MG63 (cell line): ENCODE measurements around the gene ST3GAL3. TPM values are rescaled to one million over a fixed set of nuclear protein-coding genes. Genes with fewer than 3 reads are reported as not detected.

Experiments used
- DNase-seq: peaks from one replicate; pipeline ENCODE4 v3.0.0-alpha.2; 2020
- H3K27me3 ChIP-seq: fragments of 250-450 bp; sonication (Bioruptor Pico); 2 replicates; pipeline ENCODE4 v1.5.1; 2020; ENCODE audit warnings: mild to moderate bottlenecking, moderate library complexity
- H3K36me3 ChIP-seq: fragments of 250-450 bp; sonication (Bioruptor Pico); 2 replicates; pipeline ENCODE4 v1.5.1; 2020; ENCODE audit warnings: mild to moderate bottlenecking, moderate library complexity
- H3K4me3 ChIP-seq: fragments of 250-450 bp; sonication (Bioruptor Pico); 2 replicates; pipeline ENCODE4 v1.5.1; 2020; ENCODE audit warnings: mild to moderate bottlenecking, moderate library complexity
- H3K9me3 ChIP-seq: fragments of 250-450 bp; sonication (Bioruptor Pico); 2 replicates; pipeline ENCODE4 v1.5.1; 2020; ENCODE audit warnings: mild to moderate bottlenecking, moderate library complexity
- total RNA-seq: library from RNA; depleted of rRNA; stranded (reverse); fragments of >200 nt; shearing (Covaris generic); gene quantifications from 2 replicates; pipeline ENCODE4 v1.2.3, GENCODE V29; 2014; ENCODE audit warnings: low replicate concordance

The ST3GAL3 gene
- total RNA-seq, 1 experiment from 2014 or later, result 9.2 TPM

DNA sequence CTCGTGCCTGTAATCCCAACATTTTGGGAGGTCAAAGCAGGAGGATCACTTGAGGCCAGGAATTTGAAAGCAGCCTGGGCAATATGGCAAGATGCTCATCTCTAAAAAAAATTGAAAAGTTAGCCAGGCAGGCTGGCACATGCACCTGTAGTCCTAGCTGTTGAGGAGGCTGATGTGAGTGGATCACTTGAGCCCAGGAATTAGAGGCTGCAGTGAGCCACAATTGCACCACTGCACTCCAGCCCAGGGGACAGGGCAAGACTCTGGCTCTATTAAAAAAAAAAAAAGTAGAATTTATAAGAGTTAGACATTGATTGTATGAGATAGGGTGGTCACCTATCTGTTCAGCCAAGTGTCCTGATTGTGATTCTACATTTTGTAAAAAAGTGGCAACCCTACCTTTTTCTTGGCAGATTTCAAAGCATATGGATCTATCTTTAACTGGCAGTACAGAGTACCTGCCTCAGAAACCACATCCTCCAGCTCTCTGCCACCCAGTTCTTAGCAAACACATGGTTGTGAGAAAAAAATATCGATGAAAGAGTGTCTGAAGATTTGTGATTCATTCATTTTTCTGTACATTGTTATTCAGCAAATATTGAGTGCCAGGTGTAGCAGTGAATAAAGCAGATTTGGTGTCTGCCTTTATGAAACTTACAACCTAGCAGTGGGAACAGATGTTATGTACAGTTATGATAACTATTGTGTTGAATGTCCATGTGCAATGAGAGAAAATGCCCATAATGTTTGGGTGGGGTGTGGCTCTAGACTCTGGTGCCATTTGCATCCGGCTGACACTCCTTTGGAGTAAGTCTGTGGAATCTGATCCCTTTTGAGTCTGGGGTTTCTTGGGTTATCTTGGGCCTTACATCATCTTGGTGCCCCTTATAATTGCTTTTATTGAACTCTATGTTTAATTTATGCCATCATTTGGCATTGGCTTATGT, 82.5 kb downstream of the ST3GAL3 start:
- no peaks in the 10 kb centered on the region for H3K9me3 ChIP-seq
- peaks cover 2% of the 10 kb centered on the region; the same call in 1 of the 2 replicates for H3K36me3 ChIP-seq
- no peak for DNase-seq
- H3K4me3 ChIP-seq, result no peak overlapping the region
- no peaks in the 10 kb centered on the region for H3K27me3 ChIP-seq

DNA sequence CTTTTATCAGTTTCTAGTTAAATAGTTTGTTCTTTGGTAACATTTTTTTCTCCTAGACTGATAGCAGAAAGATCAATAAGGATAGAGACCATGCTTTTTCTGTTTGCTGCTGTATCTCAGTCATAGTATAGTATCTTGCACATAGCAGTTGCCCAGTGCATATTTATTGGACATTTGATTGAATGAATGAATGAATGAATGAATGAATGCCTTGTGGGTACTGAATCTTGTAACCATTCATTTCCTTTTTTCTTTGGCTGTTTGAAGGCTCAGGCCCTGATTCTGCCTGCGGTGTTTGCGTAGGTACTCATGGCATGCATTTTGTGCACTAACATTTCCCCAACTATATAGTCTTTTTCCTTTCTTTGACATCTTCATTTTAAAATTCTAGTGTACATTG, 83.9 kb downstream of the ST3GAL3 start:
- no peak for DNase-seq
- Histone ChIP-seq H3K36me3 (peaks cover 2% of the 10 kb centered on the region; the same call in 1 of the 2 replicates), H3K4me3 (no peak overlapping the region), H3K9me3 (no peaks in the 10 kb centered on the region), H3K27me3 (no peaks in the 10 kb centered on the region)

DNA sequence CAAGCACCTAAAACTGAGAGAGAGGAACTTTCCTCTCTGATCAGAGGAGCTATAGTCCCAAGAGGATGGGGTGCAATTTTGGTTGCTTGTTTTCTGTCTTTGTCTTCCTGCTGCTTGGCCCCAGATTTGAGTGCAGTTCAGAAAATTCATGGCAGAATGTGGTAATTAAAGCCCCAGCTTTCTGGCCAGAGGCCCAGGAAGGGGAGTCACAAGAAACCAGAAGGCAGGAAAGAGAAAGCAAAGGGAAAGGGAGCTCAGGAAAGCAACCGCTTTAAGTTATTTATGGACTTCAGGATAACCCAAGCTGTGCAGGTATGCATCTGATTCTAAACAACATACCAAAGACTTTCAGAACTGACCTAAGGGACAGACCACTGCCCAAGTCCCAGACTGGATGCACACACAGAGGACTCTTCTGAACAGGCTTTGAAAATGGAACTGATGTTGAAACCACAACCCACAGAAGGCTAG, 88.8 kb downstream of the ST3GAL3 start:
- no peaks in the 10 kb centered on the region for H3K9me3 ChIP-seq
- peaks cover 5% of the 10 kb centered on the region; the same call in 1 of the 2 replicates for H3K36me3 ChIP-seq
- H3K27me3 ChIP-seq, result no peaks in the 10 kb centered on the region
- H3K4me3 ChIP-seq, result no peak overlapping the region
- peak; percentile 38 for DNase-seq

DNA sequence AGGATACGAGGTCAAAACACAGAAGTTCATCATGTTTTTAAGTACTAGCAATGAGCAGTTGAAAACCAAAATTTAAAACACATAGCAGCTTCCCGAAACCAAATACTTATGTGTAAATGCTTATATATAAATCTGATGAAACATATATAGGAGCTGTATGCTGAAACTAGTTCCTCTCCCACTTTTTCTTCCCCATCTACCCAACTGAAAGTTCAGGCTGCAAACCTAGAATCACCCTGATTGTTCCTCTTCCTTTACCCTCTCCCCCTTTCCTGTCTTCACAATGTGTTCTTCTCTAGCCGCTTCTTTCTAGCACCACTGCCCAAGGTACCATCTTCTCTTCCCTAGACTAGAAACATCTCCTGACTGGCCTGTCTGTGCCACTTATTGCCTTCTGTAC, 90.6 kb downstream of the ST3GAL3 start:
- Histone ChIP-seq H3K9me3 (no peaks in the 10 kb centered on the region), H3K4me3 (no peak overlapping the region), H3K27me3 (no peaks in the 10 kb centered on the region), H3K36me3 (peaks cover 5% of the 10 kb centered on the region; the same call in 1 of the 2 replicates)
- no peak for DNase-seq

DNA sequence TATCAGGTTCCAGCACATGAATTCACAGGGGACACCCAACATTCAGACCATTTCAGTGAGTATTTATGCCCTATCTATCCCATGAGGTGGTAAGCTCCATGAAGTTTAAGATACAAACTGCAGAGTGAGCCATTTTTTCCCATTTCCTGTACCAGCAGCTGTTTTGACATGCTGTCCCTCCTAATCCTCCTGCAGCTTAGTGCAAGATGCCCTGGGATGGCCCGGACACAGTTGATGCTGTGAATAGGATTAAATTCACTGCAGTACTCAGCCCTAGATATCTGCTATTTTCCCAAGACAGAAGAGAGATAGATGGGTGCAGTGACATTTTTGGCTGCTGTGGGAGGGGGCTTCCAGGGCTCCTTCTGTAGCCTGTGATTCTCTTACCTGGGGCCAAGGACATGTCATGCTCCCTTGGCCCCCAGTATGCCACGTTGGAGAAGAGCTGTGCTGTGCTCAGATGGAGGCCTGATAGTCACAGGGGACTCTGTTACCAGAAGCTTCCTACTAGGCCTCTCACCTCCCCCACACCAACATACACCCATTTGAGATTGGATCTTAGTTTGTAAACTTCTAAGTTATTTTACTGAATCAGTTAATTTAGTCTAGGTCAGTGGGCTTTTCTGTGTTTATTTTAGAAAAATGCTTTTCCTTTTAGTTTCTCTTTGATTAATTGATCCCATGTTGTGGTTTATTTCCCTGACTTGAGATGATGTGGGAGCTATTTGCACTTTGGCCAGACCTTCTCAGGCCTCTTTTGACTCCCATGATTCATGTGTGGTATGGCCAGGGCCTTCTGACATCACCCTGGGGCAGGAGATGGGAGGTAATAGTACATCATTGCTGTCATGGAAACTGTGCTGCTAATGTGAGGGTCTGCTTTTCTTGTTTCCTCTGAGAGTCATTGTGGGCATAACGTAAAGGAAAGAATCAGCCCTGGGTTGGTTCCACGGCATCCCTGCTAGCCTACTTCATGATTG, 92.6 kb downstream of the ST3GAL3 start:
- DNase-seq, result no peak
- no peak overlapping the region for H3K4me3 ChIP-seq
- H3K36me3 ChIP-seq, result peaks cover 5% of the 10 kb centered on the region
- no peaks in the 10 kb centered on the region for H3K27me3 ChIP-seq
- H3K9me3 ChIP-seq, result no peaks in the 10 kb centered on the region

DNA sequence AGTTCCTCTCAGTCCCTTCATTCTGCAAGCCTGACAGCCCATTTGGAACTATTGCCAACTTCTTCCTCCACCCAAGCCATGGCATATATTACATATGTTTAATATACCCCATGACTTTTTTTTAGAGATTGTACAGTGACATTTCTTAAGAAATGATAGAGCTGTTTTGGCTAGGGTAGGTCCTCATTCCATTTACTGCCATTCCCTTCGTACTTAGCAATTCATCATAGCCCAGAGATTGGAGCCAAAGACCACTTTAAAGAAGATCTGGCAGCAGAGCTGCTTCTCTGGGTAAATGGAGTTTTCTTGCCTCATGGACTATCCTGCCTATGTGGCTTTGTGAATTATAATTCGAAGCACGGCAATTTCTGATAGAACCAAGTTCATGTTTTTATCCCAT, 93.4 kb downstream of the ST3GAL3 start:
- Histone ChIP-seq H3K36me3 (peaks cover 5% of the 10 kb centered on the region), H3K4me3 (no peak overlapping the region), H3K27me3 (no peaks in the 10 kb centered on the region), H3K9me3 (no peaks in the 10 kb centered on the region)
- DNase-seq, result no peak

DNA sequence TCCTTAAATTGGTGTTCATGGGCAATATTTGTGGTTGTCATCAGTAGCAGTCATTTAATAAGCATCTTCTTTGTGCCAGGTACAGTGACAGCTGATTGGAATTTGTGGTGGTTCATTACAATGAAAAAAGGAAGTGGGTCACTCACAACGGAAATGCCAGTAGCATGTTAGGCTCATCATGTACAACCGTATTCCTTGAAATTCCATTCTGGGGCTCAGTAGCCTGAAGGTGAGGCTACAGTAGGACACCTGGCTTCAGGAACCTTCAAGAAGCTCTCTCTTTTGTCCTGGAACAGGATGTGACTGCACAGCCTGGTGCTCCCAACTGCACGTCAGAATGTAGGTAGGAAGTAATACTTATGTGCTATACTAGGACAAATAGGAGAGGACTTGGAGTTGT, 93.9 kb downstream of the ST3GAL3 start:
- Histone ChIP-seq H3K27me3 (no peaks in the 10 kb centered on the region), H3K9me3 (no peaks in the 10 kb centered on the region), H3K36me3 (peaks cover 5% of the 10 kb centered on the region), H3K4me3 (no peak overlapping the region)
- no peak for DNase-seq

DNA sequence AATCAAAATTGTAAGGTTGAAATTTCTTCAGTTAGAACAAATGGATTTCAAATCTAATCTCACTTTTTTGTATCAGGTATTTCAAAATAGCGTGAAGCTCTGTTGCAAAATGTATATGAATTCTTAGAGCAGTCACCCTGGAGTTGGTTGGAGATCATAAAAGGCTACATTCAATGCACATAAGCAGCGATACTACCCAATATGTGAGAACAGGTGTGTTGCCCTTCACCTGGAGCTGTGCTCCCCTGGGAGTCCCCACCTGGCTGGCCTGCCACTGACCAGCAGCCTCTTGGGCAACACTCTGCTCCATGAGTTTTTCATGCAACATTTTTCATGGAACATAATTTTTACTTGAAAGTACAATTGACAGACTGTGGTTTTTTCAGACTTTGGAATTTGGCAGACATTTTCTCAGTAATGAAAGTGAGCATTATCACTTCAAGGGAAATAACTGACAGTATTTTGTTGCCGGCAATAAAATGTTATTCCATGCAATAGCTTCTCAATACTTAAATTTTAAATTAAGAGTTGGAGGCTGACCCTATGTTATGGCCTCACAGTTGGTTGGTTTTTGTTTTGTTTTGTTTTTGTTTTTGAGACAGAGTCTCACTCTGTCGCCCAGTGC, 95.1 kb downstream of the ST3GAL3 start:
- Histone ChIP-seq H3K4me3 (no peak overlapping the region), H3K36me3 (peaks cover 3% of the 10 kb centered on the region), H3K9me3 (no peaks in the 10 kb centered on the region), H3K27me3 (no peaks in the 10 kb centered on the region)
- DNase-seq, result no peak

DNA sequence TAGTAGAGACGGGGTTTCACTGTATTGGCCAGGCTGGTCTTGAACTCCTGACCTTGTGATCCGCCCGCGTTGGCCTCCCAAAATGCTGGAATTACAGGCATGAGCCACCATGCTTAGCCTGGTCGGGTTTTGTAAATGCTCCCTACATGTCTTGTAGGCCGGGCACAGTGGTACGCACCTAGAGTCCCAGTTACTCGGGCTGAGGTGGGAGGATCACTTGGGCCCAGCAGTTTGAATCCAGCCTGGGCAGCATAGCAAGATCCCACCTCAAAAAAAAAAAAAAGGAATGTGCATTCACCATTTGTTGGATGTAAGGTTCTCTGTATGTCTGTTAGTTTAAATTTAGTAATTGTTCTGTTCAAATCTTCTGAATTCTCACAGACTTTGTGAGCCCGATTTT, 95.8 kb downstream of the ST3GAL3 start:
- DNase-seq, result no peak
- Histone ChIP-seq H3K27me3 (no peaks in the 10 kb centered on the region), H3K4me3 (no peak overlapping the region), H3K9me3 (no peaks in the 10 kb centered on the region), H3K36me3 (peaks cover 6% of the 10 kb centered on the region)

DNA sequence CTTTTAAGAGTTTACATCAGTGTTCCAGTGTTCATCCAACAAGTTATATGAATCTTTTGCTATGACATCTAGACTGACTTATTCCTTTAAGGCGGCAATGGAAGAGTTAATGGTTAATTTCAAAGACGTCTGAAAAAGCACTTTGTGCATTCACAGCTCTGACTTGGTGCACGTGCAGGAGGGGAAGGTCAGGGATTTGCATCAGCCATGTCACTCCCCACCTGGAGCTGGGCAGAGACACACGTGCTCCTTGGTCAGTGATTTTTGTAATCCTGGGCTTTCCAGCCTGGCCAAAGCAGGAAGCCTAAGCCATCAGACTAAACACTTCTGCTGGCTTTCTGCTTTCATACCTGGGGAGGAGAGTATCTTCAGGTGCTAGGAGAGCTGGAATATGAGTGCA, 96.3 kb downstream of the ST3GAL3 start:
- DNase-seq, result no peak
- Histone ChIP-seq H3K36me3 (peaks cover 5% of the 10 kb centered on the region), H3K27me3 (no peaks in the 10 kb centered on the region), H3K9me3 (no peaks in the 10 kb centered on the region), H3K4me3 (no peak overlapping the region)

DNA sequence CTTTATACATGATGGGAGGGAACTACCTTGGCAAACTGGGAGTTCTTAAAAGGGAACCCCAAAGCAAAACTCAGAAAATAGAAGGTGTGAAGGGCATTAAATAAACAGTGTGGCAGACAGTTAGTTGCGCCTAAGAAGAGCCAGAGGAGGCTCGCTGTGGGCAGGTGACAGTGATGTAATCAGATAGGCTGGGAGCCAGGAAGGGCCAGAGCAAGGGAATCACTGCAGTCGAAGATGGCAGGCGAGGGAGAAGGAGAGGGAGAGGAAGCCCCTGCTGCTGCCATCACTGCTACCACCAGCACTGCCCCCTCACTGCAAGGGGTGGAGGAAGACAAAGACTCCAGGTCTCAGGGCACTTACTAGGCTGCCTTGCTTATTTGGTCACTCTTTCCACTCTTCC, 97.2 kb downstream of the ST3GAL3 start:
- Histone ChIP-seq H3K36me3 (peaks cover 7% of the 10 kb centered on the region), H3K27me3 (no peaks in the 10 kb centered on the region)
- DNase-seq, result no peak

DNA sequence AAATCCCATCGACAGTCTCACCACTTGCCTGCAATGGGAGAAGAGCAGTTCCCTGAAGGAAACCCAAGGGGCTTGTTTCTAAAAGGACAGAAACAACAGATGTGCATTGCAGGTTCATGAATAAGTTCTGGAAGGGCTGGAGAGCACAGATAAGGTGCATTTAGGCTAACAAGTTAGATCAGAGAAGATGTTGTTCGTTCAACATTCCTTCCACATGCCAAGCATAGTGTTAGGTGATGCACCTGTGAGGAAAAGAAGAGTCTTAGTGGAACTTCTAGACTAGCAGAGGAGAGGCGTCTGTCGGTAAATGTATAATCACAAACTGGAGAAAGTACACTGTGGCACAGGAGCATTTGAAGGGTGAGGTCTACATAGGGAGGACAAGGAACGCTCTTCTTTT, 98.0 kb downstream of the ST3GAL3 start:
- H3K27me3 ChIP-seq, result no peaks in the 10 kb centered on the region
- peaks cover 5% of the 10 kb centered on the region; the same call in 1 of the 2 replicates for H3K9me3 ChIP-seq
- no peak for DNase-seq
- H3K36me3 ChIP-seq, result peaks cover 7% of the 10 kb centered on the region
- no peak overlapping the region for H3K4me3 ChIP-seq

More for the DNA sequence above, 97.2 kb downstream of the ST3GAL3 start:
- Histone ChIP-seq H3K9me3 (peaks cover 5% of the 10 kb centered on the region; the same call in 1 of the 2 replicates), H3K4me3 (no peak overlapping the region)

DNA sequence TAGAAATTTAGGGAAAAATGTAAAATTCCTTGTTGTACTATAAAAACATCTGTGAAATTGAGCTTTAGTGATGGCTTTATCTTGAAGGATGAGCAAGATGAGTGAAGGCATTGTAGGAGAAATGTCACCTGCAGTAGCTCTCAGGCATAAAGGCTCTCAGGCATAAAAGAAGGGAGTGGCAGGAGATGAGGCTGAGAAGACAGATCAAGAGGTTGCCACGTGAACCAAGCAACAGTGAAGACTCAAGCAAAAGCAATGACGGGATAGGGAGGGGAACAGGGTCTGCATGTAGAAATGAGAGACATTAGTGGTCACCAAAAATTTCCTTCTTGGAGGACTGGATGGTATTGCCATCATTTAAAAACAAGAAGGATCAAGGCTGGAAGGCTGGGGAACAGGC, 98.8 kb downstream of the ST3GAL3 start:
- Histone ChIP-seq H3K36me3 (peaks cover 7% of the 10 kb centered on the region), H3K9me3 (peaks cover 5% of the 10 kb centered on the region; the same call in 1 of the 2 replicates), H3K27me3 (no peaks in the 10 kb centered on the region), H3K4me3 (no peak overlapping the region)
- DNase-seq, result no peak

DNA sequence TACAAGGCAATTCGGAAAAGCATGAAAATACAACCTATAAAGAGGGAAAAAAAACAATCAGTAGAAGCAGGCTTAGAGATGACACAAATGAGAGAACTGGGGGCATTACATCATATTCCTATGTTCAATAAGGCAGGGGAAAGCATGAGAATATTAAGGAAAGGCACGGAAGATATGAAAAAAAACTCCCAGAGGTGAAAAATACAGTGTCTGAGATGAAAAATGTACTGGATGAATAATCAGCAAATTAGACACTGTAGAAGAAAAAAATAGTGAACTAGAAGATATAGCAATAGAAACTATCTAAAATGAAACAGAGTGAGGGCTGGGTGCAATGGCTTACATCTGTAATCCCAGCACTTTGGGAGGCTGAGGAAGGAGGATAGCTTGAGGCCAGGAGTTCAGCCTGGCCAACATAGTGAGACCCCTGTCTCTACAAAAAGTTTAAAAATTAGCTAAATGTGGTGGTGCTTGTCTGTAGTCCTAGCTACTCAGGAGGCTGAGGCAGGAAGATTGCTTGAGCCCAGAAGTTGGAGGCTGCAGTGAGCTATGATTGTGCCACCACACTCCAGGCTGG, 101.8 kb downstream of the ST3GAL3 start:
- Histone ChIP-seq H3K4me3 (no peak overlapping the region), H3K27me3 (no peaks in the 10 kb centered on the region), H3K36me3 (peaks cover 7% of the 10 kb centered on the region), H3K9me3 (peaks cover 5% of the 10 kb centered on the region; the same call in 1 of the 2 replicates)
- no peak for DNase-seq

DNA sequence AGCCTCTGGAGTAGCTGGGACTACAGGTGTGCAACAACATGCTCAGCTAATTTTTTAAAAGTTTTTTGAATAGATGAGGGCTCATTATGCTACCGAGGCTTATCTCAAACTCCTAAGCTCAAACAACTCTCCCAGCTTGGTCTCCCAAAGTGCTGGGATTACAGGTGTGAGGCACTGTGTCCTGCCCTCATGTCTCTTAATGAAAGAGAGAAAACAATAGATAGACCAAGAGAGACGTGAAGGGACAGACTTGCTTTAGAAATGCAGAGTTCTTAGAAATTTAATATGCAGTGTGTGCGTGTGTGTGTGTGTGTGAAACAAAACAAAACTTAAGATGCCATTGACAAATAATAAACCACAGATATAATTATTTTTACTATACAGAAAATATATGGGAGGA, 105.2 kb downstream of the ST3GAL3 start:
- no peak overlapping the region for H3K4me3 ChIP-seq
- no peaks in the 10 kb centered on the region for H3K27me3 ChIP-seq
- DNase-seq, result no peak
- peaks cover 13% of the 10 kb centered on the region for H3K36me3 ChIP-seq
- H3K9me3 ChIP-seq, result peaks cover 5% of the 10 kb centered on the region; the same call in 1 of the 2 replicates

DNA sequence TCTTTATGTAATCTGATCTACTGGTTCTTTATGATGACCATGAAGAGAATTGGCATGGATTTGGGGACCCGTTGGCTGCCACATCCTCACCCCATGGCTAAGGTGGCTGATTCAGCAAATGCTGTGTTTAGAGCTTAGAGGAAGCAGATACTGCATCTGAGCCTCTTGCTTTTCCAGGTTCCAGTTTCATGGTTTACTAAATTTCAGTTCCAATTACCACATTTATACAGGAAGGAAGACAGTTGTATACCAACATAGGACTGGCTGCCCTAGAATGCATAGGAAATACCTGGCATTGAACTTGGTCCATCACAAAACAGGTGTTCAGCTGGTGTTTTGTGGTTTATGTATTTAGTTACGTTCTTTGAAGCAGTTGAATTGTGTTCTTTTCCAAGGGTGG, 107.1 kb downstream of the ST3GAL3 start:
- peaks cover 13% of the 10 kb centered on the region for H3K9me3 ChIP-seq
- DNase-seq, result no peak
- no peak overlapping the region for H3K4me3 ChIP-seq
- H3K27me3 ChIP-seq, result no peaks in the 10 kb centered on the region
- peaks cover 23% of the 10 kb centered on the region for H3K36me3 ChIP-seq
